NCI-H128 (cell line): ENCODE measurements around the gene PHLDB2.
A peak's percentile ranks its signal among the peaks of the same experiment; 100 is the strongest.

ENCODE experiments used
- DNase-seq: peaks from one replicate; lab custom pipeline; 2025; ENCODE audit not compliant: unreplicated experiment; lab: John Stamatoyannopoulos, UW

The PHLDB2 gene

GRCh38 chr3:111850537-111850936 lies 8.5 kb upstream of the PHLDB2 start:
- no peak for DNase-seq

- DNase-seq = no peak
Measured at GRCh38 chr3:111851511-111851954, 7.5 kb upstream of the PHLDB2 start.

GRCh38 chr3:111852540-111852939 lies 6.5 kb upstream of the PHLDB2 start:
- DNase-seq = no peak

- no peak for DNase-seq
Measured at GRCh38 chr3:111853068-111853467, 6.0 kb upstream of the PHLDB2 start.

GRCh38 chr3:111854990-111855389 lies 4.1 kb upstream of the PHLDB2 start:
- no peak for DNase-seq

- no peak for DNase-seq
Measured at GRCh38 chr3:111856501-111856900, 2.6 kb upstream of the PHLDB2 start.

- DNase-seq = no peak
Measured at GRCh38 chr3:111857474-111857873, 1.6 kb upstream of the PHLDB2 start.

GRCh38 chr3:111858642-111859041 lies 423 bp upstream of the PHLDB2 start:
- DNase-seq = no peak

GRCh38 chr3:111859974-111860859 lies 1.2 kb downstream of the PHLDB2 start:
- DNase-seq = peak; percentile 61

- no peak for DNase-seq
Measured at GRCh38 chr3:111861391-111861790, 2.3 kb downstream of the PHLDB2 start.

- no peak for DNase-seq
Measured at GRCh38 chr3:111862415-111862814, 3.4 kb downstream of the PHLDB2 start.

- DNase-seq = no peak
Measured at GRCh38 chr3:111862974-111863373, 3.9 kb downstream of the PHLDB2 start.

GRCh38 chr3:111863942-111864694 lies 5.1 kb downstream of the PHLDB2 start:
- no peak for DNase-seq

- no peak for DNase-seq
Measured at GRCh38 chr3:111864821-111865656, 6.0 kb downstream of the PHLDB2 start.

GRCh38 chr3:111867889-111868426 lies 8.9 kb downstream of the PHLDB2 start:
- DNase-seq = no peak

- DNase-seq = no peak
Measured at GRCh38 chr3:111870620-111871019, 11.6 kb downstream of the PHLDB2 start.

- DNase-seq = no peak
Measured at GRCh38 chr3:111871809-111872623, 13.0 kb downstream of the PHLDB2 start.

- no peak for DNase-seq
Measured at GRCh38 chr3:111872979-111873378, 13.9 kb downstream of the PHLDB2 start.

GRCh38 chr3:111874177-111874820 lies 15.2 kb downstream of the PHLDB2 start:
- DNase-seq = no peak

- no peak for DNase-seq
Measured at GRCh38 chr3:111881480-111881879, 22.4 kb downstream of the PHLDB2 start.
